ENCODE data around the gene PHAX.
"Not testable (repeated sequence)": the region's sequence is repeated elsewhere in the genome, so short reads cannot be mapped to it uniquely, and the experiment has no call there.

Gene PHAX

DNA sequence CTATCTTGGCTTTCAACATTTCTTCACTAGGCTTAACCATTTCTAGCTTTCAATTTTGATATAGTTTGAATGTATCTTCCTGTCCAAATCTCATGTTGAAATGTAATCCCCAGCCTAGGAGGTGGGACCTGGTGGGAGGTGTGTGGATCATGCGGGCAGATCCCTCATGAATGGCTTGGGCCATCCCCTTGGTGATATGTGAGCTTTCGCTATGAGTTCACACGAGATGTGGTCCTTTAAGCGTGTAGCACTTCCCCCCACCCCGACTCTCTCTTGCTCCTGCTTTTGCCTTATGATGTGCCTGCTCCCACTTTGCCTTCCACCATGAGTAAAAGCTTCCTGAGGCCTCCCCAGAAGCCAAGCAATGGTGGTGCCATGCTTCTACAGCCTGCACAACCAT lies 40.6 kb downstream of the PHAX start:
- DNase-seq (ENCODE audit: low read depth): no peak
- H3K4me3 ChIP-seq (ENCODE audit: control insufficient read depth, low read depth, low read length): no peak overlapping the region
- TF ChIP-seq CTCF (conservative IDR thresholded peaks at IDR 0.05; ENCODE audit: control insufficient read depth, insufficient read depth, low read depth, low read length): no peak

- TF ChIP-seq CTCF (conservative IDR thresholded peaks at IDR 0.05; ENCODE audit: control insufficient read depth, insufficient read depth, low read depth, low read length): no peak
- no peak overlapping the region for H3K4me3 ChIP-seq (ENCODE audit: control insufficient read depth, low read depth, low read length)
- DNase-seq (ENCODE audit: low read depth): peak; percentile 23
Measured at GRCh38 chr5:126645132-126645531, 44.4 kb downstream of the PHAX start.

GRCh38 chr5:126647071-126647470 lies 46.3 kb downstream of the PHAX start:
- H3K4me3 ChIP-seq (ENCODE audit: control insufficient read depth, low read depth, low read length): no peak overlapping the region
- TF ChIP-seq CTCF (conservative IDR thresholded peaks at IDR 0.05; ENCODE audit: control insufficient read depth, insufficient read depth, low read depth, low read length): no peak
- no peak for DNase-seq (ENCODE audit: low read depth)

GRCh38 chr5:126648471-126648870 lies 47.7 kb downstream of the PHAX start:
- no peak for DNase-seq (ENCODE audit: low read depth)
- no peak overlapping the region for H3K4me3 ChIP-seq (ENCODE audit: control insufficient read depth, low read depth, low read length)
- TF ChIP-seq CTCF (conservative IDR thresholded peaks at IDR 0.05; ENCODE audit: control insufficient read depth, insufficient read depth, low read depth, low read length): no peak

GRCh38 chr5:126649057-126649456 lies 48.3 kb downstream of the PHAX start:
- not testable (repeated sequence) for DNase-seq (ENCODE audit: low read depth); H3K4me3 ChIP-seq (ENCODE audit: control insufficient read depth, low read depth, low read length)

- not testable (repeated sequence) for DNase-seq (ENCODE audit: low read depth); H3K4me3 ChIP-seq (ENCODE audit: control insufficient read depth, low read depth, low read length)
Measured at GRCh38 chr5:126649709-126650108, 49.0 kb downstream of the PHAX start.

DNA sequence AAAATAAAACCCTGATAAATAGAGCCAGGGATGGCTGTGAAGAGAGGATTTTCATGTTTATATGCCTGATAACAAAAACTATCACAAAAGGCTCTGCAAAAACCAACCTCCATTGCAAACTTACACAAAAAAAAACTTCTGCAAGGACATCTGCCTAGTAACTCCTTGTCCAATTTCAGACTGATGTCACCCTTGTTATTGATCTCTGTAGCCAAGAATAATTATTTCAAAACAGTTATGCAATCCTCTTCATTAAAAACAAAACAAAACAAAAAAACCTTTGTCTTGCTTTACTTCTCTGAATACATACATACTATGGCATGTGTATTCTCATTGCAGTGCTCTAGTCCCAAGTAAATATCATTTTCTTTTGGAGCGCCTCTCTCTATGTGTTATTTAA lies 49.7 kb downstream of the PHAX start:
- no peak for TF ChIP-seq CTCF (conservative IDR thresholded peaks at IDR 0.05; ENCODE audit: control insufficient read depth, insufficient read depth, low read depth, low read length)
- H3K4me3 ChIP-seq (ENCODE audit: control insufficient read depth, low read depth, low read length): no peak overlapping the region
- no peak for DNase-seq (ENCODE audit: low read depth)

- DNase-seq (ENCODE audit: low read depth): no peak
- TF ChIP-seq CTCF (conservative IDR thresholded peaks at IDR 0.05; ENCODE audit: control insufficient read depth, insufficient read depth, low read depth, low read length): no peak
- H3K4me3 ChIP-seq (ENCODE audit: control insufficient read depth, low read depth, low read length): no peak overlapping the region
Measured at GRCh38 chr5:126651013-126651577, 50.3 kb downstream of the PHAX start.

All from fibroblast of mammary gland (primary cell).